Stimulated activated memory B cell treated with anti-CD40 and anti-IgM and Interleukin-4, amounts not matched to agents 10 μg/mL and 1 μg/mL and 100 μg/mL, for 72 hours (primary cell): ENCODE data around the gene VWA3B.
A peak's percentile ranks its signal among the peaks of the same experiment; 100 is the strongest.
"Not testable (repeated sequence)": the region's sequence is repeated elsewhere in the genome, so short reads cannot be mapped to it uniquely, and the experiment has no call there.

Experiments
- ATAC-seq: fragments of 150-1000 bp; cut with Tn5 transposase; 2 replicates; pipeline ENCODE4 v1.10.0; 2021
- H3K27ac Mint-ChIP-seq: one replicate; pipeline ENCODE4 v1.8.0; 2022; ENCODE audit warnings: mild to moderate bottlenecking, mixed read lengths
- H3K27me3 Mint-ChIP-seq: one replicate; pipeline ENCODE4 v1.8.0; 2022; ENCODE audit warnings: mixed read lengths
- H3K36me3 Mint-ChIP-seq: one replicate; pipeline ENCODE4 v1.8.0; 2022; ENCODE audit warnings: mixed read lengths
- H3K4me1 Mint-ChIP-seq: one replicate; pipeline ENCODE4 v1.8.0; 2022; ENCODE audit warnings: mixed read lengths
- H3K4me3 Mint-ChIP-seq: one replicate; pipeline ENCODE4 v1.8.0; 2022; ENCODE audit warnings: mild to moderate bottlenecking, moderate library complexity, mixed read lengths
- H3K9me3 Mint-ChIP-seq: one replicate; pipeline ENCODE4 v1.8.0; 2022; ENCODE audit warnings: mixed read lengths

Gene VWA3B, protein sequence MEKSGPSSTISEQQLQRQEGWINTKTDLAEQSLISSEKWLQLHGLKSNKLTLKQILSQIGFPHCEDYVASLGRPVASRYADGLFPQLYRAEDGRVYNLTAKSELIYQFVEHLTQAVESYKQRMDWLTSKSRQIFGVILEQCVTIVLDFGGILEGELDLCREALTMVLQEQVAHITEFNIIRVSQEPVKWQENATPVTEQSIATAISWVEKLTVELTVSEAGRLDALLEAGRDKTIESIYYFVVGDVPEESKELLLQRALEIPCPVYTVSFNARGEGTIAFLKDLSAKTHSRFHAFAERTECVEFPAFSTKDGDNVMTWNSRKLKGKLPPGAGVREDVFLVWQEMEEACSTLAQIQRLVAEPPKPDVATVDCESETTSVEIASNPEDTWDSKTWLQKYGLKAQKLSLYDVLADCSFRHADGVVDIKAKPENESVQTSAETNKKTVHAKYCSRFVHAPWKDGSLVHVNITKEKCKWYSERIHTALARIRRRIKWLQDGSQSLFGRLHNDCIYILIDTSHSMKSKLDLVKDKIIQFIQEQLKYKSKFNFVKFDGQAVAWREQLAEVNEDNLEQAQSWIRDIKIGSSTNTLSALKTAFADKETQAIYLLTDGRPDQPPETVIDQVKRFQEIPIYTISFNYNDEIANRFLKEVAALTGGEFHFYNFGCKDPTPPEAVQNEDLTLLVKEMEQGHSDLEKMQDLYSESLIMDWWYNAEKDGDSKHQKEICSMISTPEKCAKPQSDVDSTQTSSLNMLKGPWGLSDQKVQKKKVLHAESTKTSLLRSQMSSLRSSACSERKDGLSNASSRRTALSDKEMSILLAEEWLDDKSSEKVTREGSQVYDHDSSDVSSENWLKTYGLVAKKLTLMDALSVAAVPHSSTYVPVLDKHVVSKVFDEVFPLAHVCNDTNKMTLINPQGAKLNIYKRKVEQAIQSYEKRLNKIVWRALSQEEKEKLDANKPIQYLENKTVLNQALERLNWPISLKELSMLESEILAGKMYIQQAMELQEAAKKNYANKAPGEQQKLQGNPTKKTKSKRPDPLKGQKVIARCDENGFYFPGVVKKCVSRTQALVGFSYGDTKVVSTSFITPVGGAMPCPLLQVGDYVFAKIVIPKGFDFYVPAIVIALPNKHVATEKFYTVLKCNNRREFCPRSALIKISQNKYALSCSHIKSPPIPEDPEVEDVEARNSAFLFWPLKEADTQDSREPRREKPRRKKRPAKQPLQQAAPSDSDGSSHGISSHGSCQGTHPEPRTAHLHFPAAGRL (N-terminal part only)

DNA sequence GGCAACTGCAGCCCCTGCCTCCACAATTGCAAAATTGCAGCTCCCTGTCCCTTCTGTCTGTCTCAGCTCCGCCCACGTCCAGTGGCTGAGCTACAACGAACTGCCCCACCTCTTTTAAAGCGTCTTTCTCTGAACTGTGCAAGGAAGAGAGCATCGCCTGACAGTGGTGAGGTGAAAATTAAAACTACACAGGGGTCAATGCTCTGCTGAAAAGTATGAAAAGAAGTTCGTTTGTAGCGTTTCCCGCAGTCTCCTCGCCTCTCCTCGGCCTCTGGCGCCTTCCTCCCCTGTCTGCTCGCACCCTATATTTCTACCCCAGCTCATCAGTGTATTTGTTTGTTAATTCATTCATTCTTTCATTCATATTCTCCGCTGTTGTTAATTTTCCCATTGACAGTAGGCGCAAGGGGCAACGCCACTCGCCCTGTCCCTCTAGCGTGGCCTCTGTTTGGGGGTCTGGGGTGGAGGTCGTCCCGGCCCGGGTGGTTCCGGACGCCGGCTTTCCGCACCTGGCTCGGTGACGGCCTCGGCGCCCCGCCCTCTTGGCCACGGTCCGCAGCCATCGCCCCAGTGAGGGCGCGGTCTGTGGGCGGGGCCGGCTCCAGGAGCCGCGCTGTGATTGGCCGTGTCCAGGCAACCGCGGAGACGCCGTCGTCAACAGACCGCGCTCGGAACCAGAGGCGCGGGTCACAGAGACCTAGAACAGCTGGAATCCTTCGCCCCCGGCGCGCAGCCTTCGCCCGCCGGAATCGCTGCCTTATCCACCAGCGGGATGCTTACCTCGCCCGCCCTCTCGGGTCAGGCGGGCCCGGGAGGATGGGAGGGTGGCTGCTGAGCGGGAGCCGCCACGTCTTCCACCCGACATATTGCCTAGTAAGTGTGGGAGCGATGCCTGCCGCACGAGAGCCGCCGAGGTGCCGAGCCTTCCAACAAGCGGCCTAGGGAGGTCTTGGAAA lies at the start of gene VWA3B:
VWA3B (plus strand) TSS at position 677 of the 956 bp plus-strand sequence. CDS start 5,926 bp downstream, outside the sequence.
- Mint-ChIP-seq H3K9me3 (no peaks in the 10 kb centered on the region), H3K27me3 (no peaks in the 10 kb centered on the region), H3K27ac (peak within 1 kb of the TSS; percentile 78)

DNA sequence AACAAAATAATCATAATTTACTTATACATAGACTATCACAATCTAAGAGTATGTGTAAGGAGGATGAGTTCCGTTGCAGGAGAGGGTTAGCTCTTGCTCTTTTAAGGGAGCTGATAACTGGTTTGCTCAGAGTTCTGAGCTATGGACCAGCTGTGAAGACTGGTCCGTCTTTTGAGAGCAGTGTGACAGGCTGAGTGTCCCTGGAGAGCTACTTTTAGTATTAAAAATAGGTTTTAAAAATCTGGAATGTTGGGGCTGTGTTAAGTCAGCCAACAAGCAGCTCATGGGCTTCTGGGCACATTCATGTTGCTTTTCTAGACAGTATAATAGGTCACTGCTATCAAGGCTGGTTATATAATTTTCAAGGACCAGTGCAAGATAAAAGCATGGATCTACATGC lies 49.8 kb upstream of the VWA3B start:
- H3K27ac Mint-ChIP-seq = no peak overlapping the region
- no peaks in the 10 kb centered on the region for H3K36me3 Mint-ChIP-seq
- H3K4me1 Mint-ChIP-seq = peaks cover 33% of the 10 kb centered on the region
- ATAC-seq = no peak
- no peaks in the 10 kb centered on the region for H3K27me3 Mint-ChIP-seq
- no peak overlapping the region for H3K4me3 Mint-ChIP-seq
- no peaks in the 10 kb centered on the region for H3K9me3 Mint-ChIP-seq

More for the DNA sequence above, at the start of gene VWA3B:
- ATAC-seq = peak; percentile 97
- Mint-ChIP-seq H3K4me3 (peak within 1 kb of the TSS; percentile 78), H3K4me1 (peaks cover 49% of the 10 kb centered on the region), H3K36me3 (no peaks in the 10 kb centered on the region)

DNA sequence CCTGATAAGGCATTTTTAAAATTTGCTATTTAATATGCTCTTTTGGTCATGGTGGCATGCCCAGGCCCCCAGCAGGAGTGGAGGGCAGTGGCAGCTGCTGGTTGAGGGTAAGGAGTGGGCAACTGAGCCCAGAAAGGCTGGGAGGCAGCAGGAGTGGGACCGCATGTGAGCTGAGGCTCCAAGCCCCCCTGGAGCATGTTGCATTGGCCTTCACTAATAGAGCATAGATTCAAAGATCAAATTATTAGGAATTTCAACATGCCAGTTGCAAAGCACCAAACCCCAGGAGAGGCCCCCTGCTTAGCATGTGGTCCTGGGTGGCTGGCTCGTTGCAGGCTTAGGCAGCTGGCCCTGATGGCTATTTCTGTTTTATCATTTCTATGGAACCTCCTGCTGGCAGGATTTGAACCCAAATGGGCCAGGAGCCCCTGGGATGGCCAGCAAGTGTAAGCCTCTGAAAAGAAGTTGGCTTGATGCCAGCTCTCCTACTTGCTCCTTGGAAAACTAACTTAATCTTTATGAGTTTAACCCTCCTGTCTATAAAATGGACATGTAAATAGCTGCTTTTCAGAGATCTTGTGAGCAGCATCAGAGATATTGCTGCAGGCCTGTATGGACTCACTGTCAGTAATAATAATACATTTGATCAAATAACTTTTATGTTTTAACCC lies 49.2 kb upstream of the VWA3B start:
- Mint-ChIP-seq H3K4me3 (no peak overlapping the region), H3K36me3 (no peaks in the 10 kb centered on the region), H3K4me1 (peaks cover 27% of the 10 kb centered on the region), H3K9me3 (peaks cover 3% of the 10 kb centered on the region), H3K27me3 (no peaks in the 10 kb centered on the region), H3K27ac (no peak overlapping the region)
- ATAC-seq = no peak

DNA sequence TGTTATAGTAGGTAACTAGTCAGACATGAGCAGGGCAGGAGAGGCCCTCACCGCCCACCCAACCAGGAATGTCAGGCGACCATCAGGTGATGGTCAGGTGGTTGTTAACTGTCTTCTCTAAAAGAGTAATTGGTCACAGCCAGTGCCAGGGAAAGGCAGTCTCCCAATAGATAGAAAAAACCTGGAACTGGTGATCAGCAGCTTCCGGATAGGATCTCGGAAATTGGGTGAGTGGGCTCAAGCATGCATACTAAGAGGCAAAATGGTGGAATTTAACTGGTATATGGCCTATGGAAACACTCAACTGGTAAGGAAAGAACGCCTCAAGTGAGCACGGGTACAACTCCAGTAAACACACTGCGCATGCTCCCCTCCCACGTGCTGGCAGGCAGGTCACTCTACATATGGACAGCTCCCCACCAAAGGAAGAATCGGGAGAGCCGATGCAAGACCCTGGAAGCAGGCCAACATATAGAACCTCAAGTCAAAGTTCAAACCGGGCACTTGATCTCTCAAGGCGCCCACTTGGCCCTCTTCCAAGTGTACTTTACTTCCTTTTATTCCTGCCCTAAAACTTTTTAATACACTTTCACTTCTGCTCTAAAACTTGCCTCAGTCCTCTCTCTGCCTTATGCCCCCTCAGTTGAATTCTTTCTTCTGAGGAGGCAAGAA lies 47.7 kb upstream of the VWA3B start:
- peak overlapping the region; percentile 8 for H3K4me3 Mint-ChIP-seq
- peaks cover 10% of the 10 kb centered on the region for H3K36me3 Mint-ChIP-seq
- peak overlapping the region; percentile 49 for H3K27ac Mint-ChIP-seq
- peaks cover 26% of the 10 kb centered on the region for H3K4me1 Mint-ChIP-seq
- no peaks in the 10 kb centered on the region for H3K27me3 Mint-ChIP-seq
- ATAC-seq = no peak
- H3K9me3 Mint-ChIP-seq = peaks cover 3% of the 10 kb centered on the region

DNA sequence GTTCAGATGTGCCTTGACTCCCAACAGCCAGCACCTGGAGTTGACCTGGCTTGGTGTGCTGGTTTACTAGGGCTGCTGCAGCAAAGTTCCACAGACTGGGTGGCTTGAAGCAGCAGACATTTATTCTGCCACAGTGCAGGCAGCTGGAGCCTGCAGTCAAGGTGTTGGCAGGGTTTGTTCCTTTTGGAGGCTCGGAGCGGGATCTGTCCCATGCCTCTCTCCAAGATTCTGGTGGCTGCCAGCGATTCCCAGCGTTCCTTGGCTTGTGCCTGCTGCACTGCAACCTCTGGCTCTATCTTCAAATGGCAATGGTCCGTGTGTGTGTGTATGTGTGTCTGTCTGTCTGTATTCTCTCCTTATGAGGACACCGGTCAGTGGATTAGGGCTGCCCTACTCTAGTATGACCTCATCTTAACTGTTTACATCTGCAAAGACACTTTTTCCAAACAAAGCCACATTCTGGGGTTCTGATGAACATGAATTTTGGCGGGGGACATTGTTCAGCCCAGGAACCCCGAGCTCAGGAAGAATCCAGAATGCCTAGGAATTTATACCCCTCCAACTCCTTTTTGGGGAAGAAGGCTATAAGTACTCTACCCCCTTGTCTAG lies 46.5 kb upstream of the VWA3B start:
- peaks cover 26% of the 10 kb centered on the region for H3K4me1 Mint-ChIP-seq
- H3K9me3 Mint-ChIP-seq = peaks cover 14% of the 10 kb centered on the region
- H3K27me3 Mint-ChIP-seq = no peaks in the 10 kb centered on the region
- H3K4me3 Mint-ChIP-seq = no peak overlapping the region
- H3K27ac Mint-ChIP-seq = no peak overlapping the region
- H3K36me3 Mint-ChIP-seq = peaks cover 22% of the 10 kb centered on the region
- ATAC-seq = no peak

DNA sequence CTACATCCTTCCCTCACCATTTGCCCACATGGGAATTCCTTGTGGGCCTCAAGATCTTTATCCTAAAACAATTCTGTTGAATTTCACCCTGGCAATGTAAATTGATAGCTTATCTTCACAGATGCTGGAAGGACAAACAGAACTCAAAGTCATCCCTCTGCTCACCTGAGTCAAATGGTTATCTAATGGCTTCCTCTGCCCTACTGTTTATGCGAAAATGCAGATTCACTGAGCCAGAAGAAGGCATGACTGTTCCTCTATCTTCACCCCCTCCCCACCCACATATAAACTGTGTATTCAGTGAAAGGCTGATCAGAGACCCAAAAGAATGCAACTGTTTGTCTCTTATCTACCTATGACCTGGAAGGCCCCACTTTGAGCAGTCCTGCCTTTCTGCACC lies 43.9 kb upstream of the VWA3B start:
- peaks cover 25% of the 10 kb centered on the region for H3K36me3 Mint-ChIP-seq
- no peak overlapping the region for H3K27ac Mint-ChIP-seq
- no peak overlapping the region for H3K4me3 Mint-ChIP-seq

DNA sequence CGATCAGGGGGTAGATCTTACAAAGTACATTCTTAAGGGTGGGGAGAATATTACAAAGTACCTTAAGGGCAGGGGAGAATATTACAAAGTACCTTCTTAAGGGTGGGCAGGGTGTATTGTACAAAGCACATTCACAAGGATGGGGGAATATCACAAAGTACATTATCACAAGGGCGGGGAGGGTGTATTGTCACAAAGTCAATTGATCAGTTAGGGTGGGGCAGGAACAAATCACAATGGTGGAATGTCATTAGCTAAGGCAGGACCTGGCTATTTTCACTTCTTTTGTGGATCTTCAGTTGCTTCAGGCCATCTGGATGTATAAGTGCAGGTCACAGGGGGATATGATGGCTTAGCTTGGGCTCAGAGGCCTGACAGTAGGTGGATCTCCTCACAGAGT lies 42.2 kb upstream of the VWA3B start:
- Mint-ChIP-seq H3K36me3 (peaks cover 25% of the 10 kb centered on the region), H3K4me1 (peaks cover 14% of the 10 kb centered on the region), H3K9me3 (peaks cover 21% of the 10 kb centered on the region)
- not testable (repeated sequence) for H3K4me3 Mint-ChIP-seq, H3K27ac Mint-ChIP-seq, H3K27me3 Mint-ChIP-seq, ATAC-seq

More for the DNA sequence above, 43.9 kb upstream of the VWA3B start:
- Mint-ChIP-seq H3K27me3 (no peaks in the 10 kb centered on the region), H3K4me1 (peaks cover 26% of the 10 kb centered on the region), H3K9me3 (peaks cover 21% of the 10 kb centered on the region)
- no peak for ATAC-seq

DNA sequence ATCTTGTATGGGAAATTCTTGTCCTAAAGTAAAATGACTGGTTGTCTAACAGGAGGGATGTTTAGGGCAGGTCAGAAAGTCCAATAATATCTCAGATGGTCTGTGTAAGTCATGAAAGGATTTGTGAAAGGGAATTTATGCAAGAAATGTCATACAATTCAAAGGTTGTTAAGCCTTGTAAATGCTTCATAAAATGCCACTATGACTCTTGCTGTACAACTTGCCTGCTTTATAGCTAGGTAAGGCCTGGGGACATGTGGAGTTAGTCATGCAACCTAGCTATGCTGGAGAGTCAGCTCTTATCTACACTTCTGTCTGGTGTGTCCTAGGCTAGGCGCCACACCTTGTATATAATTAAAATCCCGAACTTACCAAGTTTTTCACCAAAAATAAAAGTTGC lies 36.9 kb upstream of the VWA3B start:
- peaks cover 11% of the 10 kb centered on the region for H3K9me3 Mint-ChIP-seq
- peaks cover 6% of the 10 kb centered on the region for H3K36me3 Mint-ChIP-seq
- H3K4me1 Mint-ChIP-seq = no peaks in the 10 kb centered on the region
- ATAC-seq = no peak
- no peak overlapping the region for H3K27ac Mint-ChIP-seq
- no peaks in the 10 kb centered on the region for H3K27me3 Mint-ChIP-seq
- no peak overlapping the region for H3K4me3 Mint-ChIP-seq

DNA sequence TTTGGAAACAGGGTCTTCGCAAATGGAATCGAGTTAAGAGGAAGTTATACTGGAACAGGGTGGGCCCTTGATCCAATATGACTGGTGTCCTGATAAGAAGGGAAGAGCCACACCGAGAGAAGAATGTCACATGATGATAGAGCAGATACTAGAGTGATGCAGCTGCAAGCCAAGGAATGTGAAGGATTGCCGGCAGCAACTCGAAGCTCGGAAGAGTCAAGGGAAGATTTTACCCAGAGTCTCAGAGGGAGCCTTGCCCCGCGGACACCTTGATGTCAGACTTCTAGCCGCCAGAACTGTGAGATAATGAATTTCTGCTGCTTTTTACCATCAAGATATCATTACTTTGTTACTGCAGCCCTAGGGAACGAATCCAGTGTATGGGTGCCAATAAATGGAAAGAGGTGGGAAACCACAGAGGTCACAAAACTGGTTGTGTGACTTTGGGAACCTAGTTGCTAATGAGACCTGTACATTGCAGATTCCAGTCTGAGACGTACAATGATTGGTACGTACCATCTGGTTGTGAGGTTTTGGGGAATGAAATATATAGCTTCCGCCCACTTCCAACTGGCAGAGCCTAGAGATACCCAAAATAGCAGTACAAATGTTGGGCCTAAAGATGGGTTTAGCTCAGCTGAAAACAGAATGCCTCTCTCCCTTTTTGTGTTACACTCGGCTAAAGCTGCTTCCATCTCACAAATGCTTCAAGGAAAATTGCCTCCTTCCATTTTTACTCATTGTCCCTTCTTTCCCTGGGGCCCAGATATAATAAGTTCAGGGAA lies 28.6 kb upstream of the VWA3B start:
- no peak for ATAC-seq
- Mint-ChIP-seq H3K27ac (no peak overlapping the region), H3K27me3 (no peaks in the 10 kb centered on the region), H3K4me1 (no peaks in the 10 kb centered on the region), H3K36me3 (no peaks in the 10 kb centered on the region), H3K4me3 (no peak overlapping the region), H3K9me3 (no peaks in the 10 kb centered on the region)

DNA sequence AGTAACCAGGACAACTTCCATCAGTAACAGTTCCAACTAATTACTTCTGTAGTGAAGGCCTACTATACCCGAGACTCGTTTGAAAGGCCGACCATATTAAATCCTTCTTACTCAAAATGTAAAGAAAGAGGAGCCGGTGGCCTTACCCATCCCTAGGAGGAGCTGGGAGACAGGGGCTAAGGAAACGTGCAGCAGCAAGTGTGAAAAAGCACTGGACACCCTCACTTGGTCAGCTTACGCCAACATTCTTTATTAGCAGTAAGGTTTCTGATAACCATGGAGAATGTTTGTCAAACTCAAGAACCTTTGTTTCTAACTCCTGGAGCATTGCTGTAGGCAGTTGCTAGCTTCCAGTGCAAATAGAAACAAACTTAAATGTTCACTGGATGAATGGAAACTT lies 26.7 kb upstream of the VWA3B start:
- Mint-ChIP-seq H3K4me1 (no peaks in the 10 kb centered on the region), H3K27me3 (no peaks in the 10 kb centered on the region), H3K36me3 (no peaks in the 10 kb centered on the region), H3K9me3 (no peaks in the 10 kb centered on the region), H3K27ac (no peak overlapping the region), H3K4me3 (no peak overlapping the region)
- ATAC-seq = no peak

DNA sequence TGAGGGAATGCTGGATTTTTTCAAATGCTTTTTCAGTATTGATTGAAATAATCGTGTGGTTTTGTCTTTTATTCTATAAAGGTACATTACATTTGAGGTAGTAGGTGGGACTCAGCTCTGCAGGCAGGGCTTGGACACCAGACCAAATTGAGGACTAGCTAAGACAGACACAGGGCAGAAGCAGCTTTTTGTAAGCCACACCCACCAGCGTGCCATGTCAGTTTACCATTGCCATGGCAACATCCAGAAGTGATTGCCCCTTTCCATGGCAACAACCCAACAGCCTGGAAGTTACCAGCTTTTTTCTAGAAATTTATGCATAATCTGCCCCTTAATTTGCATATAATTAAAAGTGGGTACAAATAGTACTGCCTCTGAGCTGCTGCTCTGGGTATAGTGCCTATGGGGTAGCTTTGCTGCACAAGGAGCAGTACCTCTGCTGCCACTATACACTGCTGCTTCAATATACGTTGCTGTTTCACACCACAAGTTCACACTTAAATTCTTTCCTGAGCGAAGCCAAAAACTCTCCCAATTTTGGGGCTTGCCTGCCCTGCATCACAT lies 23.6 kb upstream of the VWA3B start:
- Mint-ChIP-seq H3K27ac (no peak overlapping the region), H3K36me3 (no peaks in the 10 kb centered on the region), H3K4me1 (no peaks in the 10 kb centered on the region), H3K4me3 (no peak overlapping the region), H3K27me3 (no peaks in the 10 kb centered on the region), H3K9me3 (no peaks in the 10 kb centered on the region)
- ATAC-seq = no peak

DNA sequence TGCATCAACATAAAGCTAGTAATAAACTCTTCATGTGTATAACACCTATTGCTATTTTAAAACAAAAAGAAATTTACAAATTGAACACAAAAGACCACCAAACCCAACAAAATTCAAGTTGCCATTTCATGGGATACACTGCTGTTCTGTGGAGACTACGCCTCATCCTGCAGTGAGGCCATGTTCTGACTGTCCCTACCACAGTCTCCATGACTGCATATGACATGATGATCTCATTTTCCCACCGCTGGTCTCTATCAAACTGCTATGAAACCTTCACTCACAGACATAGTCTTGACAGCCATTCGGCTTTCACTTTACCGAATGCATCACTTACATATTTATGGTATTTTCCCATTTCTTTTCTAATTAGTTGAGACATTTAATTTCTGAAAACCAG lies 21.2 kb upstream of the VWA3B start:
- H3K4me1 Mint-ChIP-seq = no peaks in the 10 kb centered on the region
- no peak overlapping the region for H3K4me3 Mint-ChIP-seq
- no peak for ATAC-seq
- no peaks in the 10 kb centered on the region for H3K27me3 Mint-ChIP-seq
- no peaks in the 10 kb centered on the region for H3K9me3 Mint-ChIP-seq
- no peaks in the 10 kb centered on the region for H3K36me3 Mint-ChIP-seq
- H3K27ac Mint-ChIP-seq = no peak overlapping the region
